RWPE1 (cell line): ENCODE data around the gene CCDC27.

Experiments
- CTCF ChIA-PET: fragments of 350-600 bp; sonication (Branson Sonifier 250); formaldehyde crosslinking; extraction: SDS; loops from one replicate; lab custom pipeline; 2021; lab: Yijun Ruan, JAX
- POLR2A ChIA-PET: fragments of 400-600 bp; formaldehyde crosslinking; extraction: SDS; loops from one replicate; lab custom pipeline; 2020; ENCODE audit warnings: antibody characterized with exemption; ENCODE audit not compliant: low non-redundant PET; lab: Yijun Ruan, JAX
- DNase-seq: peaks from one replicate; pipeline ENCODE4 v3.0.0; 2012; ENCODE audit warnings: low spot score
- H3K27ac ChIP-seq: fragments of 450-650 bp; 2 replicates; pipeline ENCODE4 v1.5.1; 2017
- TF ChIP-seq, protein P1 (sequence below): fragments of 450-650 bp; conservative IDR thresholded peaks from 2 replicates; pipeline ENCODE4 v1.5.1; 2017; ENCODE audit warnings: low read depth, mild to moderate bottlenecking

CCDC27 gene

DNA sequence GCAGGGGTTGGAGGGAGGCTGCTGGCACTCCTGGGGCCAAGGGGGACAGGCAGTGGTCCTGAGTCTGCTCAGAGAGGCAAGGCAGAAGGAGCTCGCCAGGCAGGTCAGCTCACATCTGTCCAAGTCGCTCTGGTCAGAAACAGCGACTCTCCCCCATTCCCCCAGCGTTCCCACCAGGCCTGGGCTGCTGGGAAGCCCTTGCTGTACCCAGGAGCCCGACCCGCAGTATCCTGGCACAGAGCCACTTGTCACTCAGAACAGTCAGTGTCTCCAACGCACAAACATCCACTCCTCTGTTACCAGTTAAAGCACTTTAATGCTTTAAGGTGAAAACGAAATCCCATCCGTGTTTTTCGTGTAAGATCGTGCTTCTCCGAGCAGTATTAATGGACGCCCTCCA lies 16.6 kb upstream of the CCDC27 start:
- ChIA-PET CTCF (no interaction called here), POLR2A (no interaction called here)
- no peak for DNase-seq

DNA sequence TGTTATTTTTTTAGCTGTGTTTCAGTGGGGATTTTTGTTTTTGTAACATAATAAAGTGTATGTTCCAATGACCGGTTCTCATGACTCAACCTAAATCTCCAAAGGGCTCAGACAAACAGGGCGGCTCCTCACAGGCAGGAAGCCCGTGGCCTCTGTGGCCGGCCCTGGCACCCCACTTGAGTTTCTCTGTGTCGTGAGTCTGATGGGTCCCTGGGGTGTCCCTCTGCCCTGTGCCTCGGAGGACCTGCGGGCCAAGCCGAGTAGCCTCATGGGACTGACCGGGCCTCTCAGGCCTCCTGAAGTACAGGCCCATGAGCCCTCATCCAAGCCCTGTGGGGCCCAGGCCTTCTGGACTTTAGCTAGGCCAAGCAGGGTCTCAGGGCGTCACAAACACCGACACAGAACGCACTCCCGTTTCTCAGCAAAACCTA lies 16.1 kb upstream of the CCDC27 start:
- no peak for DNase-seq
- ChIA-PET CTCF (no interaction called here), POLR2A (no interaction called here)
- peak overlapping the region; percentile 76 for H3K27ac ChIP-seq
- TF ChIP-seq, protein P1, sequence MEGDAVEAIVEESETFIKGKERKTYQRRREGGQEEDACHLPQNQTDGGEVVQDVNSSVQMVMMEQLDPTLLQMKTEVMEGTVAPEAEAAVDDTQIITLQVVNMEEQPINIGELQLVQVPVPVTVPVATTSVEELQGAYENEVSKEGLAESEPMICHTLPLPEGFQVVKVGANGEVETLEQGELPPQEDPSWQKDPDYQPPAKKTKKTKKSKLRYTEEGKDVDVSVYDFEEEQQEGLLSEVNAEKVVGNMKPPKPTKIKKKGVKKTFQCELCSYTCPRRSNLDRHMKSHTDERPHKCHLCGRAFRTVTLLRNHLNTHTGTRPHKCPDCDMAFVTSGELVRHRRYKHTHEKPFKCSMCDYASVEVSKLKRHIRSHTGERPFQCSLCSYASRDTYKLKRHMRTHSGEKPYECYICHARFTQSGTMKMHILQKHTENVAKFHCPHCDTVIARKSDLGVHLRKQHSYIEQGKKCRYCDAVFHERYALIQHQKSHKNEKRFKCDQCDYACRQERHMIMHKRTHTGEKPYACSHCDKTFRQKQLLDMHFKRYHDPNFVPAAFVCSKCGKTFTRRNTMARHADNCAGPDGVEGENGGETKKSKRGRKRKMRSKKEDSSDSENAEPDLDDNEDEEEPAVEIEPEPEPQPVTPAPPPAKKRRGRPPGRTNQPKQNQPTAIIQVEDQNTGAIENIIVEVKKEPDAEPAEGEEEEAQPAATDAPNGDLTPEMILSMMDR: no peak

More for the DNA sequence above, 16.6 kb upstream of the CCDC27 start:
- TF ChIP-seq, protein P1: no peak
- peak overlapping the region; percentile 76 for H3K27ac ChIP-seq

DNA sequence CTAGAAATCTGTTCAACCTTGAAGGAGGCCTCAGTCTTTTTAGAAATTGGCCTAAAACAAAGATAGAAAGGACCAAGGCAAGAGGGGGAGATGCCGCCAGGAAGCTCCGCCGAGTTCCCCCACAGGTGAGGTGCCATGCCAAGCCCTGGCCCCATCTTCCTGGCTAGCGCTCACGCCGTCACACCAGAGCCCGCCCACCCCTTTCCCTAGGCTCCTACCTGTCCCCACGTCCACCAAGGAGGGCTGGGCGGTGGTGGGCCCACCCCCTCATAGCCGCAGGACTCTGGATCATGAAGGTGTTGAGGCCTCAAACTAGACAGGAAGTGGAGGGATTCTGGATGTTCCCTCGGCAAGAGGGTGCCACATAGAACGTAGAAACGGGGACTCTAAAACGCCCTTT lies 15.5 kb upstream of the CCDC27 start:
- CTCF ChIA-PET: no interaction called here
- POLR2A ChIA-PET: no interaction called here
- no peak for DNase-seq
- TF ChIP-seq, protein P1: no peak
- peak overlapping the region; percentile 76 for H3K27ac ChIP-seq

DNA sequence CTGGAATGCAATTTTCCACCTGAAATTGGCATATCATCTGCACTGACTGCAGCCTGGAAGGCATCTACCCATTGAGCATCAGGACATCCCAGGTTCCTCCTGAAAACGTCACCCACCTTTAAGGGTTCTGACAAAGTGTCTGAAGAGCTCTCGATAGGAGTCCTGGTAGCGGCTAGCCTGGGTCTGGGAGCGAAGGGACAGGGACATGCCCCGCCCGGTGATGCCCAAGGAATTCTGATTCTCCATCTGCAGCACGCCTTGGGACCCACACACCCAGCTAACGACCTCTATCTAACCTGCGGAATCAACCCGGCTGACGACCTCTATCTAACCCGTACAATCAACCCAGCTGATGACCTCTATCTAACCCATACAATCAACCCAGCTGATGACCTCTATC lies 13.3 kb upstream of the CCDC27 start:
- no peak overlapping the region for H3K27ac ChIP-seq
- TF ChIP-seq, protein P1: no peak
- CTCF ChIA-PET: interaction anchor here (0.6 kb wide), 1 partner anchor 173 kb away, joined by 3 read pairs; no protein-coding TSS in a partner anchor
- DNase-seq: no peak
- POLR2A ChIA-PET: no interaction called here

DNA sequence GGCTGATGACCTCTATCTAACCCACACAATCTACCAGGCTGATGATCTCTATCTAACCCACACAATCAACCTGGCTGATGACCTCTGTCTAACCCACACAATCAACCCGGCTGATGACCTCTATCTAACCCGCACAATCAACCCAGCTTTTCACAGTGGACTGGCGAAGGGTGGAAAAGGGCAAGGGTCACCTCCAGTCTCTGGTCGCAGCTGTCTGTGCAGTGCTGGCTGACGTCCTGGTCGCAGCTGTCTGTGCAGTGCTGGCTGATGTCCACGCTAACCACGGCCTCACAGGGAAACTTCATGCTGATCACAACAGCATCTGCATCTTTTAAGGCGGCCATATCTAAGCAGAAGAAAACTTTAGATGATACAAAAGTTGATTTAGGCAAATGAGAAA lies 12.2 kb upstream of the CCDC27 start:
- no peak overlapping the region for H3K27ac ChIP-seq
- CTCF ChIA-PET: no interaction called here
- no peak for DNase-seq
- POLR2A ChIA-PET: no interaction called here
- TF ChIP-seq, protein P1: no peak

DNA sequence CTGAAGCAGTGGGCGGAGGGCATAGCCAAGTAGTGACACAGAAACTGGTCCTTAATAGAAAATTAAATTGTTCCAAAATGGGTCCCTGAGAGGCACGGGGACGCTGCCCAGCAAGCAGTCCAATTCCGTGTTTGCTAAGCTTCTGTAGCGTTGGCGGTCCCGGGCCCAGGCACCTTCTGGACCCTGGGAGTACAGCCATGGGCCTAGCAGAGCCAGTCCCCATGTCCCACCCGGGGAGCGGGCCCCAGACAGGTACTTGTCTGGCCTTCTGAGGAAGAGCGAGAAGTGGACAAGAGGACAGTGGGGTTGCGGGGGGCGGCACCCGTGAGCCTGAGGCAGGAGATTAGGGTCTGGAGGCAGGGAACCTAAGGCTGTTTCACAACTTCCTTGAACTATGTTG lies 11.5 kb upstream of the CCDC27 start:
- no peak overlapping the region for H3K27ac ChIP-seq
- no peak for DNase-seq
- CTCF ChIA-PET: interaction anchor here (0.5 kb wide), 1 partner anchor 101 kb away, joined by 3 read pairs; no protein-coding TSS in a partner anchor
- POLR2A ChIA-PET: no interaction called here
- TF ChIP-seq, protein P1: no peak
